GM12878 (cell line): ENCODE results near the gene TAS2R38. TPM values are rescaled to one million over a fixed set of nuclear protein-coding genes. Genes with fewer than 3 reads are reported as not detected.

ENCODE experiments used
- ATAC-seq: fragments of 200-7000 bp; cut with Tn5 transposase; 3 replicates; pipeline ENCODE4 v1.9.1; 2020; ENCODE audit warnings: mild to moderate bottlenecking, moderate library complexity
- Bru-seq: library from RNA; stranded (reverse); fragments of 400-500 nt; gene quantifications from one replicate; lab custom pipeline; 2021; lab: Mats Ljungman, UMichigan
- BruChase-seq, 2 experiments: library from RNA; stranded (reverse); fragments of 400-500 nt; gene quantifications; one replicate each; lab custom pipeline; 2021; lab: Mats Ljungman, UMichigan
- BruUV-seq: library from RNA; stranded (reverse); fragments of 400-500 nt; replicated peaks from 2 replicates; lab custom pipeline; 2021; lab: Mats Ljungman, UMichigan
- CTCF ChIA-PET: fragments of 300-600 bp; sonication (Branson Sonifier 250); formaldehyde crosslinking; extraction: SDS; loops from one replicate; lab custom pipeline; 2021; ENCODE audit warnings: inconsistent platforms; lab: Yijun Ruan, JAX
- POLR2A ChIA-PET: fragments of 350-600 bp; formaldehyde crosslinking; extraction: SDS; loops from one replicate; lab custom pipeline; 2021; ENCODE audit warnings: inconsistent platforms; lab: Charles Lee
- RAD21 ChIA-PET: fragments of 300-600 bp; sonication (Branson Sonifier 250); formaldehyde crosslinking; loops from one replicate; lab custom pipeline; 2023; ENCODE audit warnings: antibody characterized with exemption; ENCODE audit not compliant: unreplicated experiment; lab: Charles Lee
- SMC1A ChIA-PET: fragments of 300-600 bp; sonication (Branson Sonifier 250); formaldehyde crosslinking; loops from one replicate; lab custom pipeline; 2023; ENCODE audit not compliant: unreplicated experiment, uncharacterized antibody; lab: Charles Lee
- DNase-seq: peaks from one replicate; pipeline ENCODE4 v3.0.0-alpha.2; 2011; ENCODE audit warnings: low read depth, low spot score
- FAIRE-seq: peaks from 3 replicates; lab custom pipeline; 2011; peaks lifted over from hg19 to GRCh38; lab: Jason Lieb, UNC
- H2AFZ ChIP-seq: 2 replicates; pipeline ENCODE4 v1.6.0; 2011; ENCODE audit warnings: low read depth, low read length, control low read depth; ENCODE audit not compliant: control insufficient read depth
- H3K27ac ChIP-seq: 2 replicates; pipeline ENCODE4 v1.5.1; 2011; ENCODE audit warnings: control low read depth; ENCODE audit not compliant: control insufficient read depth, insufficient read depth
- H3K27me3 ChIP-seq, 2 experiments: replicated peaks in 1 of 2; 2 replicates each; pipeline versions ENCODE4 v1.6.0 to v1.6.1; 2011; ENCODE audit warnings: low read length in 1 of 2; ENCODE audit not compliant: control insufficient read depth in 2 of 2, insufficient read depth in 2 of 2
- H3K36me3 ChIP-seq, 2 experiments: 2 replicates each; pipeline ENCODE4 v1.5.1; 2011; ENCODE audit warnings: low read length in 1 of 2; ENCODE audit not compliant: control insufficient read depth in 2 of 2, insufficient read depth in 2 of 2
- H3K4me1 ChIP-seq: 2 replicates; pipeline ENCODE4 v1.6.1; 2011; ENCODE audit warnings: mild to moderate bottlenecking, low read length, moderate library complexity, mixed read lengths; ENCODE audit not compliant: control insufficient read depth, insufficient read depth
- H3K4me2 ChIP-seq: 2 replicates; pipeline ENCODE4 v1.6.0; 2011; ENCODE audit warnings: control low read depth; ENCODE audit not compliant: control insufficient read depth, insufficient read depth
- H3K4me3 ChIP-seq: fragments of 200-600 bp; sonication (generic); 2 replicates; pipeline ENCODE4 v1.5.1; 2016
- H3K79me2 ChIP-seq: 2 replicates; pipeline ENCODE4 v1.6.0; 2011; ENCODE audit warnings: low read length; ENCODE audit not compliant: control insufficient read depth, insufficient read depth
- H3K9ac ChIP-seq: 2 replicates; pipeline ENCODE4 v1.8.0; 2011; ENCODE audit warnings: low read length, control low read depth, mixed read lengths; ENCODE audit not compliant: control insufficient read depth, insufficient read depth
- H3K9me3 ChIP-seq: replicated peaks from 3 replicates; pipeline ENCODE4 v1.5.1; 2011; ENCODE audit warnings: mild to moderate bottlenecking, low read length; ENCODE audit not compliant: control insufficient read depth, insufficient read depth
- H4K20me1 ChIP-seq: 2 replicates; pipeline ENCODE4 v1.6.0; 2011; ENCODE audit not compliant: control insufficient read depth, insufficient read depth
- ATF2 ChIP-seq: IDR thresholded peaks from 2 replicates; pipeline ENCODE4 v1.6.1; 2012; ENCODE audit warnings: low read length, inconsistent platforms
- CREM ChIP-seq: IDR thresholded peaks from 2 replicates; pipeline ENCODE4 v1.6.1; 2014; ENCODE audit warnings: antibody characterized with exemption, low read depth
- HDAC6 ChIP-seq: fragments of 200-600 bp; sonication (generic); IDR thresholded peaks from one replicate; pipeline ENCODE4 v1.8.0; 2017; ENCODE audit warnings: antibody characterized with exemption; ENCODE audit not compliant: unreplicated experiment
- IKZF1 ChIP-seq: fragments of 450-650 bp; conservative IDR thresholded peaks from 2 replicates; pipeline ENCODE4 v1.6.1; 2017; ENCODE audit warnings: antibody characterized with exemption, mild to moderate bottlenecking
- IRF4 ChIP-seq: IDR thresholded peaks from 2 replicates; pipeline ENCODE4 v1.6.1; 2011; ENCODE audit warnings: low read depth, low read length
- MAX ChIP-seq: IDR thresholded peaks from 2 replicates; pipeline ENCODE4 v1.6.1; 2012; ENCODE audit warnings: low read depth, low read length, improper control_type of control experiment
- PRDM15 ChIP-seq: fragments of 450-650 bp; formaldehyde crosslinking; IDR thresholded peaks from 2 replicates; pipeline ENCODE4 v1.4.0; 2020; ENCODE audit warnings: mild to moderate bottlenecking, moderate library complexity
- ZNF207 ChIP-seq: fragments of 450-650 bp; IDR thresholded peaks from 2 replicates; pipeline ENCODE4 v1.6.1; 2014; ENCODE audit warnings: antibody characterized with exemption, mild to moderate bottlenecking, borderline replicate concordance
- ZNF384 ChIP-seq: IDR thresholded peaks from 2 replicates; pipeline ENCODE4 v1.6.1; 2012; ENCODE audit warnings: low read depth, mild to moderate bottlenecking, low read length, improper control_type of control experiment, borderline replicate concordance
- ZZZ3 ChIP-seq: IDR thresholded peaks from 2 replicates; pipeline ENCODE4 v1.6.1; 2011; ENCODE audit warnings: low read depth; ENCODE audit not compliant: control insufficient read depth, insufficient read length
- WGBS: methylation state at CpG from one replicate; pipeline ENCODE4 v1.1.6; 2016; ENCODE audit warnings: low lambda C conversion rate; ENCODE audit not compliant: insufficient replicate concordance, insufficient coverage; ENCODE audit errors: missing lambda C conversion rate; 5-methylcytosine and 5-hydroxymethylcytosine counted together
- in situ Hi-C: fragments of 300-500 bp; cut with MboI; formaldehyde crosslinking; loops from 9 replicates; pipeline ENCODE4 v1.14.3; 2018; ENCODE audit warnings: mixed read lengths
- intact Hi-C: fragments of 100-400 bp; cut with micrococcal nuclease; formaldehyde crosslinking; loops from one replicate; pipeline ENCODE4 v1.14.2; 2022; ENCODE audit not compliant: unreplicated experiment
- long read RNA-seq, 2 experiments: library from polyadenylated mRNA; unstranded; transcript quantifications; one replicate each; pipeline ENCODE4 v2.0.0, GENCODE V29; 2019 to 2020
- polyA minus RNA-seq, 3 experiments: library from RNA; depleted of rRNA, polyadenylated mRNA; stranded (reverse); fragments of >200 nt; gene quantifications; 2 replicates each; pipeline ENCODE4 v1.2.3, GENCODE V29; 2011
- polyA plus RNA-seq, 11 experiments: library from polyadenylated mRNA; depleted of rRNA in 4 of 11; unstranded in 6 of 11; stranded (reverse) in 5 of 11; fragments of >200 nt; fragmentation: Nextera tagmentation in 4 of 11; fragmentation: Illumina TruSeq in 1 of 11; extraction: Ambion mirVana in 4 of 11; extraction: Trizol in 1 of 11; gene quantifications; 1 replicate in 1 of 11; 2 replicates in 10 of 11; pipeline versions ENCODE4 v1.2.1 to v1.2.3, GENCODE V29; 2011 to 2016; ENCODE audit warnings: inconsistent platforms in 2 of 11, missing spikeins in 2 of 11, low read depth in 1 of 11
- total RNA-seq, 4 experiments: library from RNA; depleted of rRNA in 3 of 4; stranded (reverse); fragments of >200 nt in 3 of 4; fragmentation: Illumina TruSeq in 1 of 4; extraction: Trizol in 1 of 4; gene quantifications; 2 replicates each; pipeline versions ENCODE4 v1.2.1 to v1.2.3, GENCODE V29; 2013 to 2021

The TAS2R38 gene
- total RNA-seq (2013; cell fraction: nucleolus; rRNA removed), result not detected in 2 replicates
- total RNA-seq (2014; rRNA removed) (not detected in 2 replicates), total RNA-seq (2014; rRNA removed; fragmentation: Illumina TruSeq; extraction: Trizol) (not detected in 2 replicates), total RNA-seq (2021) (not detected in 2 replicates), polyA plus RNA-seq (2011; rRNA removed) (0.10 TPM in 1 of 2 replicates, not detected in the other), polyA plus RNA-seq (2014; fragmentation: Illumina TruSeq; extraction: Trizol) (not detected in 2 replicates), polyA plus RNA-seq (2014; fragmentation: Nextera tagmentation; extraction: Ambion mirVana) (not detected), polyA plus RNA-seq (2014; rRNA removed) (not detected in 2 replicates), polyA plus RNA-seq (2016; fragmentation: Nextera tagmentation; extraction: Ambion mirVana) (not detected), polyA minus RNA-seq (2011; rRNA and poly(A)+ RNA removed) (not detected in 2 replicates), Bru-seq, nascent RNA (not detected), BruChase-seq, experiment 1, labeled RNA remaining after a 6-hour chase (not detected), BruChase-seq, experiment 2, labeled RNA remaining after a 2-hour chase (not detected)
- not detected for polyA plus RNA-seq (2011; ENCODE audit: low read depth)
- not detected in 2 replicates for polyA plus RNA-seq (2011; cell fraction: cytosol; rRNA removed)
- polyA plus RNA-seq (2011; cell fraction: nucleus; rRNA removed), result not detected in 2 replicates
- not detected in 2 replicates for polyA plus RNA-seq (2012)
- polyA minus RNA-seq (2011; cell fraction: cytosol; rRNA and poly(A)+ RNA removed), result not detected in 2 replicates
- not detected in 2 replicates for polyA minus RNA-seq (2011; cell fraction: nucleus; rRNA and poly(A)+ RNA removed)
- long read RNA-seq, experiment 1, result 0 reads
- long read RNA-seq, experiment 2, result 0 reads

- in situ Hi-C loops, result loop anchor here (10.0 kb wide), 1 partner anchor 331 kb away; no protein-coding TSS in a partner anchor
- no peak for TF ChIP-seq ZNF207
- TF ChIP-seq CREM, result no peak
- TF ChIP-seq MAX, result no peak
- TF ChIP-seq IRF4, result no peak
- TF ChIP-seq ATF2, result no peak
- no peak for TF ChIP-seq ZNF384
- TF ChIP-seq ZZZ3, result no peak
- no peak for TF ChIP-seq PRDM15 (CRISPR knock-in tag)
- no peak for TF ChIP-seq HDAC6
- no peak for TF ChIP-seq IKZF1
- FAIRE-seq, result no peak
- H3K36me3 ChIP-seq, result no peaks in the 10 kb centered on the region
- no peaks in the 10 kb centered on the region for H3K27me3 ChIP-seq
- H3K79me2 ChIP-seq, result no peaks in the 10 kb centered on the region
- no peak within 1 kb of the TSS for H3K4me2 ChIP-seq
- CTCF ChIA-PET, result interaction anchor here (3.9 kb wide), 1 partner anchor 330 kb away, joined by 40 read pairs; no protein-coding TSS in a partner anchor
- POLR2A ChIA-PET, result no interaction called here
- no peak within 1 kb of the TSS for H2AFZ ChIP-seq
- no peak within 1 kb of the TSS for H3K9ac ChIP-seq
- no peak within 1 kb of the TSS for H3K4me3 ChIP-seq
- BruUV-seq, result no TSS peak
- no peaks in the 10 kb centered on the region for H3K4me1 ChIP-seq
- 49% methylated on average over 7 of the region's 7 CpGs for WGBS
- SMC1A ChIA-PET, result no interaction called here
- intact Hi-C loops, result no loop called here
- H4K20me1 ChIP-seq, result no peaks in the 10 kb centered on the region
- H3K27ac ChIP-seq, result no peak within 1 kb of the TSS
- H3K9me3 ChIP-seq, result no peaks in the 10 kb centered on the region
- no peak for DNase-seq
- no peak for ATAC-seq
- RAD21 ChIA-PET, result no interaction called here
Measured at GRCh38 chr7:141973673-141974072, at the start of gene TAS2R38. TAS2R38 (minus strand) TSS chr7:141973773; CDS start chr7:141973689, 84 bp downstream.
